Measurements from ENCODE around the gene OPRPN. TPM values are rescaled to one million over a fixed set of nuclear protein-coding genes. Genes with fewer than 3 reads are reported as not detected.

OPRPN gene, protein sequence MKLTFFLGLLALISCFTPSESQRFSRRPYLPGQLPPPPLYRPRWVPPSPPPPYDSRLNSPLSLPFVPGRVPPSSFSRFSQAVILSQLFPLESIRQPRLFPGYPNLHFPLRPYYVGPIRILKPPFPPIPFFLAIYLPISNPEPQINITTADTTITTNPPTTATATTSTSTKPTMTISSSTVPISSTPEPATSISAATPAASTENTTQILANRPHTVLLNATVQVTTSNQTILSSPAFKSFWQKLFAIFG
- not detected in 2 replicates for total RNA-seq

DNA sequence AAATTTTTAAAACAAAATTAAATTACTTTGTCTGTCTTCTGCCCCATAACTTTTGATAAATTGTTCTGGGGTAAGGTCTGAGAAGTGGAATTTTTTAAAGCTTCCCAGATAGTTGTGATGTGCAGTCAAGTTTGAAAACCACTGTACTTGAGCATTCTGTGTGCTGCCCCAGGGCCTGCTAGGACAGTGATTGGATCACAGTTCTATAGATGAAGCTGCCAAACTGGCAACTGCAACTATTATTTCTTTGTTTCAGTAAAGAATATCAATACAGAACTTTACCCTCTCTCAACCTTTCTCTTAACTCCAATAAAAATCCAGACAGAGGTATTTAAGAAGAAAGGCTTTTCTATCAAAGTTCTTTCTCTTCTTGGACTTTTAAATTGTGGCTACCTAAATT lies at the start of gene OPRPN:
TSS of gene OPRPN (plus strand) at position 361 of the 400 bp plus-strand sequence. CDS start 1,346 bp downstream, outside the sequence.
- DNase-seq, result no peak

DNA sequence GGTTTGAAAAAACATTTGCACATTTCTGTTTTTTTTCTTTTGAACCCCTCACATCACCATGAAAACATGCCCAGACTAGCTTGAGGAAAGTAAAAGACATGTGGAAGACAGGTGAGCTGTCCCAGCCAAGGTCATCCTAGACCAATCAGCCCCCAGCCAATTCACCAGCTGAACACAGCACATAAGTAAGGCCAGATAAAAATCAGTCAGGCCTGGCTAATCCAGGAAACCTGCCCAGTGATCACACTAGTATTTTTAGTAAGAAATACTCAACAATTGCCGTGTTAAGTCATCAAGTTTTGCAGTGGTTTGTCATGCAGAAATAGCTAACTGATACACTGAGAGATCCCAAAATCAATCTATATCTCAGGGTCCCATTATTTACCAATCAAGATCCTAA lies 41.6 kb upstream of the OPRPN start:
- DNase-seq, result no peak

DNA sequence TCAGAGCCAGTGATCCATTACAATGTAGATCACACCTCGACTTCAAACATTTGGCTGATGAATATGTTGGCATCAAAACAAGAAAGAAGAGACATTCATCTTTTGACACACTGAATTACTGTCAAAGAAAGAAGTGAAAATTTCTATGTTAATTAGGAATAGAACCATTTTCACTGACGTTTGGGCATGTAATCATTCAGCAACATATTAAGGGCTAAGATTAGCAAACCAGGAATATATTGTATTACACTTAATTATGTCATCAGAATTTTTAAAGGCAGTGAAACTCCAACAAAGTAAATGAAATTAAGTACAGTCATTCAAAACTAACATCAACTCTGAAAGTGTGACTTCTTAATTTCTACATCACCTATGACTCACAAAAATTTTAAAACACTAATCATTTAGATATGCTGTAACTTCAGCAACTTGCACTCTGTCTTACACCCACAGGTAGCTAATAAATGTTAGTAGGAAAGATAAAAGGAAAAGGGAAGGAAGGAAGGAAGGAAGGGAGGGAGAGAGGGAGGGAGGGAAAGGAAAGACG lies 38.6 kb upstream of the OPRPN start:
- DNase-seq, result no peak

DNA sequence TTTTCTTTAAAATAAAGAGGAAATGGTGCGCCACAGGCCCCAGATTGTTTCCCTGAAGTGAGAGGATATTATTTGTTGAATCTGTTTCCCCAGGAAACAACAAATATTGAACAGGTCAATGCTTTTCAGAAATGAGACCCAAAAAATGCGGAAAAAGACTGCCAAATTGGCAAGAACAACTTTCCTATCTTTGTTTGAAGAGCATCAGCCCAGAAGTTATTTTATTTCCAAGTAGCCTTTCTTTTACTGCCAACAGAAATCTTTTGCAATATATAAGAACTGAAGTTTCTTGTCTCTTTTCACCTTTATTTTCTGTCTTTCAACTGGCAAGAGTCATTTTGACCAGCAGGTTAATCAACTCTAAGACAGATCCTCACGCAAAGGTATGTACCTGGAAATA lies 37.3 kb upstream of the OPRPN start, which contains the start of gene SMR3A:
TSS of gene SMR3A (plus strand) at position 301 of the 400 bp plus-strand sequence. CDS start 1,356 bp downstream, outside the sequence.
- DNase-seq, result no peak

DNA sequence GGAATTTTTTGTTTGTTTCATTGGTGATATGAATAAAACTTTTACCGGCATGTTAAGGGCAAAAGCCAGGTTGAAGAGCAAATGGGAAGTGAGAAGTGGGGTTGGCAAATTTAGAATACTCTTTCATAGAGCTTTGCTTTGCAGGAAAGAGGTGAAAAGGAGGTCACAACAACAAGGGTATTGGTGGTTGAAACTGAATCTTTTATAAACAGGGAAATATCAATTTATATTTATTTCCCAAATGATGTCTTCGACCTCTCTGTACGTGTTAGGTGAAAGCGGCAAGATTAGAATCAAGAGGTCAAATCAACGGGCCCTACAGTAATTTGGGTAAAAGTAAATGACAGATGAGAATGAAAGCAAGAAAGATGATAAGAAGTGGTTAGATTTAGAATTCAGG lies 33.7 kb upstream of the OPRPN start:
- DNase-seq, result no peak

DNA sequence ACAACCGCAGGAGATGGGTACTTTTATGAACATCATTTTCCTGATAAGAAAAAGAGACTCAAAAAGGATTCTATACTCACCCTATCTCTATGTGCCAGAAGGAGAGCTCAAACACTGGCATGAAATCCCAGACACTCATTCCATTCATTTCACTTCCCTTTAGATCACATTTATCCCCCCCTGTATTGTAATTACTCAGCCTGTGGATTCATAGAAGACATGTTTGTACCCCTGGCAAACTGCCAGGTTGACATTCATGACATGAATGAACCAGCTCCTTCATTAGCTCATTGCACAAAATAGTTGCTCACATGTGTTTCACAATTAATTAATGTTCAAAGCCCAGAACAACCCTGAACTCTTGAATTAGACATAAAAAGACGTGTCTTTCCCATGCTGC lies 32.3 kb upstream of the OPRPN start:
- no peak for DNase-seq

DNA sequence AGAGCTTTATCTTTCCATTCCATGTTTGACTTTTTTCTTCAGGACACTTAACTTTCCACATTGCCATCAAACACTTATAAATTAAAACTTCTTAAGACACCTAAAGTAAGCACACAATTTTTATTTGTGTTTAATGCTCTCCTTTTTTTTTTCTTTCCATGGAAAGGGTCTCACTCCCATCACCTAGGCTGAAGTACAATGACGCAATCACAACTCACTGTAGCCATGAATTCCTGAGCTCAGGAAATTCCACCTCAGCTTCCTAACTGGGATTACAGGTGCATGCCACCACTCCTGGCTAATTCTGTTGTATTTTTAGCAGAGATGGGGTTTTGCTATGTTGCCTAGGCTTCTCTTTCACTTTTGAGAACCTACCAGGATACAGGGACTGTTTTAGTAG lies 29.9 kb upstream of the OPRPN start:
- DNase-seq, result no peak

DNA sequence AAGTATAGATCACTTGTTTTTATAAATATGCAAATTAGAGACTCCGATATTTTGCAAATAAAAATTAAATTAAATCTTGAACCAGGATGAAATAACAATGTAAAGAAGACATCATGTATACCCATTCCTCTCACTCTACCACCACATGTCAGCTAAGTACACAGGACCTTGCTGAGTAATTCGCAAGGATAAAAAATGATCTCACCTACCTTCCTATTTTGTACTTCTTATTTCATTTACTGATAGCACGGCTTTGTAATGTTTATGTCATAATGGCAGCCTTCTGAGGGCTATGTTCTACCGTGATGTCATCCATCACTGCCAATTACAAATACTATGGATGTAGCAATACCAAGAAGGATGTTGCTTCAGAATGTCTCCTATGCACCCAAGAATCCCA lies 25.8 kb upstream of the OPRPN start:
- DNase-seq, result no peak

DNA sequence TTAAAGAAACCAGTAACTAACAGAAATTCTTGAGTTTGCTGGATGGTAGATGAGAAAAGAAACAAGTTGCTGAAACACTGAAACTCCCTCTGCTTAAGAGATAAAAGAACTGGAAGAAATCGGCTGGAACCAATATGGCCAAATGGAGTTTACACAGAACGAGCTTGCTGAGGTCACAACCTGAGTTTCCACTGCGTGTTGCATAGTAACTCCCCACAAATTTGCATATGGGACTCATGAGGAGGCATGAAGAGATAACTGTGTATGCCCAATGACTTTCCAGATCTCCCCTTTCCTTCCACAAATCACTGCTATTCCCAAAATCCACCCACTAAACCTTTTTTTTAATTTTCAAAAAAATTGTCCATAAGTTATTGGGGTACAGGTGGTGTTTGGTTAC lies 25.0 kb upstream of the OPRPN start:
- DNase-seq, result no peak

DNA sequence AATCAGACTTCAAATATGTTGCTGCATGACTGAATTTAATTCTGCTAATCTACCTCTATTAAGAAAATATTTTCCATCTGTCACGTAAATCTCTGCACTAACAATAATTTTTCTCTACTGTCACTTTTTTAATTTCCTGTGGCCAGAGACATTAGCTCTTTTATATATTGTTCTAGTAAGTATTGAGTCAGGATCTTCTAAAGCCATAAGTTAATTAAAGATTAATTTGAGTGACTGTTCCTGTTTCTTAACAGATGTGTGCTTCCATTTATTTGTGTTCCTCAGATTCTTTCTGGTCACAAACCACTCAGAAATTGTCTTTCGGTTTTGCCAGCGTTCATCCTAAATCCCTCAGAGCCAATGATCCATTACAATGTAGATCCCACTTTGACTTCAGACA lies 17.2 kb upstream of the OPRPN start:
- no peak for DNase-seq

DNA sequence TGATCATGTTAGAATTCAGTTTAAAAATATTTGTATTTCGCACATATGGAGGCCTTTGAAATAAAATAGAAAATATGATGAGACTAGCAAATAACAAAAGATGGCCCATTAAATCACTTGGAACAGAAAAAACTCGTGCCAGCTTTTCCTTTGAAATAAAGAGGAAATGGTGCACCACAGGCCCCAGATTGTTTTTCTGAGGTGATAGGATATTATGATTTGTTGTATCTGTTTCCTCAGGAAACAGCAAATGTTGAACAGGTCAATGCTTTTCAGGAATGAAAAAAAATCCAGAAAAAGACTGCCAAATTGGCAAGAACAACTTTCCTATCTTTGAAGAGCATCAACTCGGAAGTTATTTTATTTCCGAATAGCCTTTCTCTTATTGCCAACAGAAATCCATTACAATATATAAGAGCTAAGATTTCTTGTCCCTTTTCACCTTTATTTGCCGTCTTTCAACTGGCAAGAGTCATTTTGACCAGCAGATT lies 15.0 kb upstream of the OPRPN start, which contains the start of gene SMR3B:
TSS of gene SMR3B (plus strand) at position 441 of the 491 bp plus-strand sequence. CDS start 1,380 bp downstream, outside the sequence.
- no peak for DNase-seq

DNA sequence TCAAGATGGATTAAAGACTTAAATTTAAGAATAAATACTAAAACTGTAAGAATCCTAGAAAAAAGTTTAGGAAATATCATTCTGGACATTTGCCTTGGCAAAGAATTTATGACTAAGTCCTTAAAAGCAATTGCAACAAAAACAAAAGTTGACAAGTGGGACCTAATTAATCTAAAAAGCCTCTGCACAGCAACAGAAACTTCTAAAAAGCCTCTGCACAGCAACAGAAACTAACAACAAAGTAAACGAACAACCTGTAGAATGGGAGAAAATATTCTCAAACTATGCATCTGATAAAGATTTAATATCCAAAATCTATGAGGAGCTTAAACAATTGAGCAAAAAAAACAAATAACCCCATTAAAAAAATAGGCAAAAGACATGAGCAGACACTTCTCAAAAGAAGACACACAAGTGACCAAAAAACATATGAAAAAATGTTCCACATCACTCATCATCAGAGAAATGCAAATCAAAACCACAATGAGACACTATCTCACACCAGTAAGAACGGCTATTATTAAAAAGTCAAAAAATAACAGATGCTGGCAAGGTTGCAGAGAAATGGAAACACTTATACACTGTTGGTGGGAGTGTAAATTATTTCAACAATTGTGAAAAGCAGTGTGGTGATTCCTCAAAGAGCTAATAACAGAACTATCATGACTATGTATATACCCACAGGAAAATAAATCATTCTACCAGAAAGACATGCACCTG lies 5.5 kb upstream of the OPRPN start:
- DNase-seq, result no peak

DNA sequence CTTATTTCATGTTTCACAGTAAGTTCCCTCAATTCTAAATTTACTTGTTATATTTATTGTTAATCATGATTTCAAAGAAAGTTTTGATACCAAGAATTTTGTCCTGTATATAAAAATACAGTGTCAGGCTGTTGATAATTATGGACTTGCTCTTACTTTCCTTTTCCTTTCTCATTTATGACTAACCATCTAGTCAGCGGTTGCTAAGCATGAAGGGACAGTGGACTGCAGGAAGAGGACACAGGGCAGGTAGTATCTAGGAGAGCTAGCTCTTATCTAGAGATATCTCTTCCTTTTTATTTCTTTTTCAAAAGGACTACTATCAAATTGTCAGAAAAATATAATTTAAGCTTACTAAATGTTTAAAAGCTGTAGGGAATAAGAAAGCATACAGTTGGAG lies 1.6 kb downstream of the OPRPN start:
- no peak for DNase-seq

DNA sequence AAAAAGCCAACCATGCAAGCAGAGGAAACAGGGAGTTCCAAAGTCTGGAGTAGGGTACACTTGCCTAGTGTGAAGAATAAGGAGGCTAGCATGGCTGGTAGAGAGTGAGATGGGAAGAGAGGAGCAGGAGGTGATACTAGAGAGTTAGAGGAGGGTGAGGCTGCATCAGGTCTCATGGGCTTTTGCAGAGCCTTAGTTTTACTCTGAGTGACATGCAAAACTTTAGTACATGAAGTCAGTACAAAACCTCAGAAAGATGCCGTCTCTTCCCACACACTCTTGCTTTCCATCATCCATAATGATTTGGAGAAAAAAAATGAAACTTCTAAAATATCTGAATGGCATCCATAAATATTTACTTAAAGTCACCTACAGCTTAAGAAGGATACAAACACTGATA lies 5.0 kb downstream of the OPRPN start:
- no peak for DNase-seq

DNA sequence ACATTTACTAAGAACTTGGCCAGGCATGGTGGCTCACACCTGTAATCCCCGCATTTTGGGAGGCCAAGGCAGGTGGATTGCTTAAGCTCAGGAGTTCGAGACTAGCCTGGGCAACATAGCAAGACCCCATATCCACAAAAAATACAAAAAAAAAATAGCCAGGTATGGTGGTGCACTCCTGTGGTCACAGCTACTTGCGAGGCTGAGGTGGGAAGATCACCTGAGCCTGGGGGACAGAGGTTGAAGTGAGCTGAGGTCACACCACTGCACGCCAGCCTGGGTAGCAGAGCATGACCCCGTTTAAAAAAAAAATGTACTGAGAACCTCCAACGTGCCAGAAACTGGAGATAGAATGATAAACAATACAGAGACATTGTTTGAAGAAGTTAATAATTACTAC lies 8.0 kb downstream of the OPRPN start:
- no peak for DNase-seq

DNA sequence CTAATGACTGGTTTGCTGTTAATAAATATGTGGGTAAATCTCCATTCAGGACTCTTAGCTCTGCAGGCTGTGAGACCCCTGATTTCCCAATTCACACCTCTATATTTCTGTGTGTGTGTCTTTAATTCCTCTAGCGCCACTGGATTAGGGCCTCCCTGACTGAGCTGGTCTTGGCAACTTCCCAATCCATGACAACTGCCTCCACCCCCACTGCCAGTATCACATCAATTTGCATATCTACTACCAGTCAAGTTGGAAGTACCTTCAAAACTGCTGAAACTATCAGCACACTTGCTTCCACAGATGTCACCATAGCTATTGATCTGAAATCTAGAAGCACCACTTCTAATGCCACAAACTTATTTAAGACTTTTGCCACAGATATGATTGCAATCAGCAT lies 27.6 kb downstream of the OPRPN start:
- no peak for DNase-seq

DNA sequence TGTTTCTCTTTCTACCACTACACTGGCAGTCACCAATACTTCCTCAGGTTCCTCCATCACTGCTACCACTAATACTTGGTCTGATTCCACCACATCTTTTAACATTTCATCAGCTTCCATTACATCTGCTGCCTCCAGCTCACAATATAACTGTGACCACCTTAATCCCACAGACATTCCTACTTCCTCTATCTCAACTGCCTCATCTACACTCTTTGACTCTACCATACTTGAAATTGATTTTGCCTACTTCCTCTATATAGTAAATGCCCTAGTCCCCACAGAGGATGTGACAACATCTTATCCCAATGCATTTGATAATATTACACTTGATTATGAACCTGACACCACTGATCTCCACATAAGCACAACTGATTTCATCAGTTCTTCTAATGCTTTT lies 29.0 kb downstream of the OPRPN start:
- DNase-seq, result no peak

DNA sequence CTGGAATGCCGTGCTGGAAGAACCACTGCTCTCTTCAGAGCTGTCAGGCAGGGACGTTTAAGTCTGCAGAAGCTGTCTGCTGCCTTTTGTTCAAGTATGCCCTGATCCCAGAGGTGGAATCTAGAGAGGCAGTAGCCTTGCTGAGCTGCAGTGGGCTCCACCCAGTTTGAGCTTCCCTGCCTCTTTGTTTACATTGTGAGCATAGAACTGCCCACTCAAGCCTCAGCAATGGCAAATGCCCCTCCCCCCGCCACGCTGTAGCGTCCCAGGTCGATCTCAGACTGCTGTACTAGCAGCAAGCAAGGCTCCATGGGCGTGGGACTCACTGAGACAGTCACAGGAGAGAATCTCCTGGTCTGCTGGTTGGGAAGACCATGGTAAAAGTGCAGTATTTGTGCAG lies 39.5 kb downstream of the OPRPN start:
- no peak for DNase-seq

DNA sequence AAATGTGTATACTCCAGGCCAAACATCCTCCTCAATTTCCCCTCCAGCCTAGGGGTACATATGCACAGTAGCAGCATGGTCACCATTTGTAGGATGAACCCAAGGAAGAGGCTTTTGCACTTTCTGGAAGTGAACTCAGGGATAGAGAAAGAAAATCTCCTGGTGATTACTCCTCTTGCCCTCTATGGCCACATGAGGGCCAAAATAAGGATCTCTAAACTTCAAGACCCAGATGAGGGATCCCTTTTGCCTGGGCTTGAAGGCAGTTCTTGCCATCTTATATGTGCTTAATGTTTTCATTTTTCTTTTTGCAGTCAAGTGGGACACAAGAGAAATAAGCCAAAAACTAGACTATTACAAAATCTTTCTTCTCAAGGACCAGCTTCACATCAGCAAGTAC lies 44.7 kb downstream of the OPRPN start:
- no peak for DNase-seq

DNA sequence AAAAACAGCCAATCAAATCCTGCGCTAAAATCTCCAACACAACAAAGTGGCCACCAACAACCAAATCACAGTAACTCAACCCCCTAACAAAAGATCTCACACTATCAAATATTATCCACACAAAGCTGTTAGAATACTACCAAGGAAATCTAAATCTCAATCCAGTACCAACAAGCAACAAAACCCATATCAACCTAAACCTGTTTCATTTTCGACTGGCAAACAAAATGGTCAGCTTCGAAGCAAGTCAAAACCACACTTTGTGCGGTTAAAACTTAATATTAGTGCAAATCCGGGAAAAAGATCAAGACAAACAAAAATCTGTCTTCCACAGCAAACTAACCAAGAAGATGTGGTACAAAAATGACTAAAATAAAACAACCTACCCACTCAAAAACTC lies 45.6 kb downstream of the OPRPN start:
- no peak for DNase-seq

DNA sequence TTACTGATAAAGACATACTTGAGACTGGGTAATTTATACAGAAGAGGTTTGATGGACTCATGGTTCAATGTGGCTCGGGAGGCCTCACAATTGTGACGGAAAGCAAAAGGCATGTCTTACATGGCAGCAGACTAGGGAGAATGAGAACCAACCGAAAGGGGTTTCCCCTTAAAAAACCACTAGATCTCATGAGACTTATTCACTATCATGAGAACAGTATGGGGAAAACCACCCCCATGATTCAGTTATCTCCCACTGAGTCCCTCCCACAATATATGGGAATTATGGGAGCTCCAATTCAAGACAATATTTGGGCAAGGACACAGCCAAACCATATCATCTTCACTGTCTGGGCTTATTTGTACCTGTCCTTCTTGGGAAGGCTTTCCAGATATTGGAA lies 51.5 kb downstream of the OPRPN start:
- DNase-seq, result no peak

DNA sequence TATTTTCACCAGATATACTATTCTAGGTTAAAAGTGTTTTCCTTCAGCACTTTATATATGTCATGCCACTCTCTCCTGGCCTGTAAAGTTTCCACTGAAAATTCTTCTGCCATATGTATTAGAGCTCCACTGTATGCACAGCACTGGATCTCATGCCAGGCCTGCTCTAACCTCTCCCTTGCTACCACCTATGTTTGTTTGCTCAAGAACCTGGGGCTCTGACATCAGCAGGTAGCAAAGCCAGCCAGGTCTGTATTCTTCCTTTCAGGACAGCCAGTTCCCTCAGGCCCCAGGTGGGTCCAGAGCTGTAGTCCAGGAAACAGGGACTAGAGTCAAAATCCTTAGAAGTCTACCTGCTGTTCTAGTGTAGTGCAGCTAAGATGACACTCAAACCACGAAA lies 55.2 kb downstream of the OPRPN start:
- DNase-seq, result no peak
